Vagina (tissue), 2 donors: ENCODE measurements around the gene KIAA1671.

ENCODE experiments used
- POLR2A ChIP-seq, 2 donors: fragments of 450-650 bp; IDR thresholded peaks; one replicate each; pipeline ENCODE4 v1.6.1; 2017; ENCODE audit warnings: antibody characterized with exemption in 2 of 2, mild to moderate bottlenecking in 2 of 2, moderate library complexity in 2 of 2
- TF ChIP-seq, protein P1 (sequence below), 3 experiments: fragments of 450-650 bp in 2 of 3; fragments of 200-600 bp in 1 of 3; sonication (generic) in 1 of 3; IDR thresholded peaks; one replicate each; pipeline ENCODE4 v1.5.1; 2017 to 2019; ENCODE audit warnings: antibody characterized with exemption in 3 of 3, mild to moderate bottlenecking in 2 of 3, moderate library complexity in 2 of 3

DNA sequence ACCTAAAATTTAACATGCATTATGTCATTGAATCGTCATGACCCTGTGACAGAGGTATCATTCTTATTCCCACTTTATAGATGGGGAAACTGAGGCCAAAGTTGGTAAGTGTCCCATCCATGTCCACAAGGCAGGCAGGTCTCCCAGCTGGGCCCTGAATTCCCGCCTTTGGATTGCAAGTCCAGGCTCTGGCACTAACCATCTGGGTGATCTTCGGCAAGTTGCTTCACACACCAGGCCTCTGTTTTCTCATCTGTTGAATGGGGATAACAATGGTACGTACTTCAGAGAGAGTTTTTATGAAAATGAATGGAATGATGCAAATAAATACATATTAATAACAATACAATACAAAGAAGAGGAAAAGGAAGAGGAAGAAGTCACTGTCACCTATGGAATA lies 250.6 kb downstream of the KIAA1671 start:
- TF ChIP-seq, protein P1, sequence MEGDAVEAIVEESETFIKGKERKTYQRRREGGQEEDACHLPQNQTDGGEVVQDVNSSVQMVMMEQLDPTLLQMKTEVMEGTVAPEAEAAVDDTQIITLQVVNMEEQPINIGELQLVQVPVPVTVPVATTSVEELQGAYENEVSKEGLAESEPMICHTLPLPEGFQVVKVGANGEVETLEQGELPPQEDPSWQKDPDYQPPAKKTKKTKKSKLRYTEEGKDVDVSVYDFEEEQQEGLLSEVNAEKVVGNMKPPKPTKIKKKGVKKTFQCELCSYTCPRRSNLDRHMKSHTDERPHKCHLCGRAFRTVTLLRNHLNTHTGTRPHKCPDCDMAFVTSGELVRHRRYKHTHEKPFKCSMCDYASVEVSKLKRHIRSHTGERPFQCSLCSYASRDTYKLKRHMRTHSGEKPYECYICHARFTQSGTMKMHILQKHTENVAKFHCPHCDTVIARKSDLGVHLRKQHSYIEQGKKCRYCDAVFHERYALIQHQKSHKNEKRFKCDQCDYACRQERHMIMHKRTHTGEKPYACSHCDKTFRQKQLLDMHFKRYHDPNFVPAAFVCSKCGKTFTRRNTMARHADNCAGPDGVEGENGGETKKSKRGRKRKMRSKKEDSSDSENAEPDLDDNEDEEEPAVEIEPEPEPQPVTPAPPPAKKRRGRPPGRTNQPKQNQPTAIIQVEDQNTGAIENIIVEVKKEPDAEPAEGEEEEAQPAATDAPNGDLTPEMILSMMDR (IDR thresholded peaks at IDR 0.05), result no peak
- no peak for TF ChIP-seq POLR2A (IDR thresholded peaks at IDR 0.05)
